Measurements from ENCODE around the gene OR2T27. TPM values are rescaled to one million over a fixed set of nuclear protein-coding genes. Genes with fewer than 3 reads are reported as not detected.
A peak's percentile ranks its signal among the peaks of the same experiment; 100 is the strongest.

The OR2T27 gene
- total RNA-seq, 1 donor from 2014 or later: not detected

DNA sequence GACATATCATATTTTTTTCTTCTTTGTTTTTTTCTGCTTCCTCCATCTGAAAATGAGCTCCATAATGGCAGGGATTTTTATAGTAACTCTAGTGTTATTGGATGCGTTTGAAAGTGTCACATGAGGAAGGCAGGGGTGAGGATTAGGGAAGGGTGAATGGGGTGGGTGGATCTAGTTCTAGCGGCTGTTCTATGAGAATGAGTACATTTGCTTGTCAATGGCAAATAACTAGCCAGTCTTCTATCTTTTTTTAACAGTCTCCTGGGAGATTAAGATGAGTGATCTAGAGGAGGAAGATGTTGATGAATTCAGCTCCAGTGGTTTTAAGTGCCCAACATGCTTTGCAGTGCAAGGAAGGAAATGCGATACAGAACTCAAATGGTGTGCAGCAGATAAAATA lies 41.4 kb upstream of the OR2T27 start:
- intact Hi-C loops (cut with micrococcal nuclease): no loop called here
- Histone ChIP-seq H3K36me3 (no peaks in the 10 kb centered on the region), H3K27me3 (ENCODE audit: low read depth) (peaks cover 44% of the 10 kb centered on the region)

GRCh38 chr1:248696261-248696660 lies 40.9 kb upstream of the OR2T27 start:
- DNase-seq: no peak
- no peaks in the 10 kb centered on the region for H3K4me1 ChIP-seq

More for the DNA sequence above, 41.4 kb upstream of the OR2T27 start:
- no peak overlapping the region for H3K27ac ChIP-seq (replicated peaks)
- no peak overlapping the region for H3K4me3 ChIP-seq
- TF ChIP-seq, protein P1, sequence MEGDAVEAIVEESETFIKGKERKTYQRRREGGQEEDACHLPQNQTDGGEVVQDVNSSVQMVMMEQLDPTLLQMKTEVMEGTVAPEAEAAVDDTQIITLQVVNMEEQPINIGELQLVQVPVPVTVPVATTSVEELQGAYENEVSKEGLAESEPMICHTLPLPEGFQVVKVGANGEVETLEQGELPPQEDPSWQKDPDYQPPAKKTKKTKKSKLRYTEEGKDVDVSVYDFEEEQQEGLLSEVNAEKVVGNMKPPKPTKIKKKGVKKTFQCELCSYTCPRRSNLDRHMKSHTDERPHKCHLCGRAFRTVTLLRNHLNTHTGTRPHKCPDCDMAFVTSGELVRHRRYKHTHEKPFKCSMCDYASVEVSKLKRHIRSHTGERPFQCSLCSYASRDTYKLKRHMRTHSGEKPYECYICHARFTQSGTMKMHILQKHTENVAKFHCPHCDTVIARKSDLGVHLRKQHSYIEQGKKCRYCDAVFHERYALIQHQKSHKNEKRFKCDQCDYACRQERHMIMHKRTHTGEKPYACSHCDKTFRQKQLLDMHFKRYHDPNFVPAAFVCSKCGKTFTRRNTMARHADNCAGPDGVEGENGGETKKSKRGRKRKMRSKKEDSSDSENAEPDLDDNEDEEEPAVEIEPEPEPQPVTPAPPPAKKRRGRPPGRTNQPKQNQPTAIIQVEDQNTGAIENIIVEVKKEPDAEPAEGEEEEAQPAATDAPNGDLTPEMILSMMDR (IDR thresholded peaks at IDR 0.05; ENCODE audit: borderline replicate concordance): no peak
- no peaks in the 10 kb centered on the region for H3K4me1 ChIP-seq
- H3K9me3 ChIP-seq (replicated peaks): peaks cover 2% of the 10 kb centered on the region
- DNase-seq: no peak

DNA sequence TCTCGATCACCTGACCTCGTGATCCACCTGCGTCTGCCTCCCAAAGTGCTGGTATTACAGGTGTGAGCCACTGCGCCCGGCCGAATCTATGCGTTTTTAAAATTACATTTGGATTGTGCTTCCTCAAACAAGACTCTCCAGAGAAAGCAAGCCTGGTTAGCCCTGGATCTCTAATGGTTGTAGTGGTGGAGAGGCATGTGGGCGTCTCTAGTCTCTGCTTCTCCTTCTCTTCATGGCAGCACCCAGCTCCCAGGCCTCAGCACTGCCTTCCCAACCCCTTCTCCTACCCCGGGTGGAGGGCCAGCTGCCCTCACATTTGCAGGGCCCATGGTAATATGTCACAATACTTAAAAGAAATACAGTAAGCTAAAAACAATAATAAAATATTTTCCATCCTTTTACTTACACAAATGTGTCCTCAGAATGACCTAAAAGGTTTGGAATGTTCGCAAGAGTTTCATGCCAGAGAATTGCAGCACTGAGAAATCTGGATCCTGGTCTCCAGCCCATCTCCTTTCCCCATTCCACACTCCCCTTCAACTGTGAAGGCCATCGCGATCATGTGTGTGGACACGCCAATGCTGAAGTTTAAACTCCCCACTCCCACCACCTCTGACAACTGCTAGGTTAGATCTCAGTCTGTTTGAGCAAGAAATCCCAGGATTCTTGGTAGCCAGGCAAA lies 40.3 kb upstream of the OR2T27 start:
- peaks cover 8% of the 10 kb centered on the region for H3K9me3 ChIP-seq (replicated peaks)
- no peak for DNase-seq
- peaks cover 42% of the 10 kb centered on the region for H3K27me3 ChIP-seq (ENCODE audit: low read depth)
- TF ChIP-seq, protein P1 (IDR thresholded peaks at IDR 0.05; ENCODE audit: borderline replicate concordance): no peak
- no peaks in the 10 kb centered on the region for H3K36me3 ChIP-seq
- no peak overlapping the region for H3K27ac ChIP-seq (replicated peaks)
- intact Hi-C loops (cut with micrococcal nuclease): no loop called here
- H3K4me3 ChIP-seq: no peak overlapping the region
- no peaks in the 10 kb centered on the region for H3K4me1 ChIP-seq

More at GRCh38 chr1:248696261-248696660, 40.9 kb upstream of the OR2T27 start:
- H3K36me3 ChIP-seq: no peaks in the 10 kb centered on the region
- intact Hi-C loops (cut with micrococcal nuclease): no loop called here
- peaks cover 7% of the 10 kb centered on the region for H3K9me3 ChIP-seq (replicated peaks)
- H3K27me3 ChIP-seq (ENCODE audit: low read depth): peaks cover 44% of the 10 kb centered on the region
- no peak overlapping the region for H3K27ac ChIP-seq (replicated peaks)
- TF ChIP-seq, protein P1 (IDR thresholded peaks at IDR 0.05; ENCODE audit: borderline replicate concordance): peak; percentile 31
- H3K4me3 ChIP-seq: no peak overlapping the region

DNA sequence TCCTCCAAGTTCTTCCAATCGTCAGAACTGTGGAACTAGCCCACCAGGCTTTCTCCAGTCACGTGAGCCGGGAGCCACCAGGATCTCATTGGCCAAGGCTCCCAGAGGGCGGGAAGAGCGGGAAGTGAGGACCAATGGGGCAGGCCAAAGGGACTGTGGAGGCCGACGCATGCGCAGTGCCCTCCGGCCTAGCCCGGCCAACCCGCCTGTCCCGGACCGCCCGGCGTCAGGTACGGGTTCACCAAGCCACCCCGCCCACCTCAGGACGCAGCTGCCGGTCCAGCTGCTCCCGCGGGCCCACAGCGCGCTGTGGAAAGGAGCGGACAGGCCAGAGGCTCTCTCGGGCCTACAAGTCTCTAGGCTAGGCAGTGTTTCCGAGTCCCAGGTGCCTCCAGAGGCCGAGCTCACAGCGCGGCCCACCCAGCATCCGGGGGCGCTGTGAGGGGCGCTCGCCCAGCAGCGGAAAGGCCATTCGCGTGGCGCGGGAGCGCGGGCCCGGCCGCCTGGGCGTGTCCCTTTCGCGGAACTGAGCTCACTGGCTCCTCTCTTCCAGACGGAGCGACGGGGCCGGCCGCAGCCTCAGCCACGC lies 36.3 kb upstream of the OR2T27 start:
- no peak overlapping the region for H3K4me3 ChIP-seq
- intact Hi-C loops (cut with micrococcal nuclease): no loop called here
- H3K27ac ChIP-seq (replicated peaks): no peak overlapping the region
- H3K9me3 ChIP-seq (replicated peaks): peaks cover 18% of the 10 kb centered on the region
- DNase-seq: no peak
- H3K27me3 ChIP-seq (ENCODE audit: low read depth): peaks cover 24% of the 10 kb centered on the region
- H3K36me3 ChIP-seq: no peaks in the 10 kb centered on the region
- TF ChIP-seq, protein P1 (IDR thresholded peaks at IDR 0.05; ENCODE audit: borderline replicate concordance): no peak
- H3K4me1 ChIP-seq: no peaks in the 10 kb centered on the region

- TF ChIP-seq, protein P1 (IDR thresholded peaks at IDR 0.05; ENCODE audit: borderline replicate concordance): no peak
- Histone ChIP-seq H3K4me1 (no peaks in the 10 kb centered on the region), H3K27me3 (ENCODE audit: low read depth) (peaks cover 31% of the 10 kb centered on the region), H3K36me3 (no peaks in the 10 kb centered on the region), H3K27ac (replicated peaks) (no peak overlapping the region), H3K9me3 (replicated peaks) (peaks cover 18% of the 10 kb centered on the region), H3K4me3 (no peak overlapping the region)
- no peak for DNase-seq
- intact Hi-C loops (cut with micrococcal nuclease): no loop called here
Measured at GRCh38 chr1:248688527-248689298, 33.4 kb upstream of the OR2T27 start.
